ENCODE data around the gene KRTAP5-1.

Gene KRTAP5-1

DNA sequence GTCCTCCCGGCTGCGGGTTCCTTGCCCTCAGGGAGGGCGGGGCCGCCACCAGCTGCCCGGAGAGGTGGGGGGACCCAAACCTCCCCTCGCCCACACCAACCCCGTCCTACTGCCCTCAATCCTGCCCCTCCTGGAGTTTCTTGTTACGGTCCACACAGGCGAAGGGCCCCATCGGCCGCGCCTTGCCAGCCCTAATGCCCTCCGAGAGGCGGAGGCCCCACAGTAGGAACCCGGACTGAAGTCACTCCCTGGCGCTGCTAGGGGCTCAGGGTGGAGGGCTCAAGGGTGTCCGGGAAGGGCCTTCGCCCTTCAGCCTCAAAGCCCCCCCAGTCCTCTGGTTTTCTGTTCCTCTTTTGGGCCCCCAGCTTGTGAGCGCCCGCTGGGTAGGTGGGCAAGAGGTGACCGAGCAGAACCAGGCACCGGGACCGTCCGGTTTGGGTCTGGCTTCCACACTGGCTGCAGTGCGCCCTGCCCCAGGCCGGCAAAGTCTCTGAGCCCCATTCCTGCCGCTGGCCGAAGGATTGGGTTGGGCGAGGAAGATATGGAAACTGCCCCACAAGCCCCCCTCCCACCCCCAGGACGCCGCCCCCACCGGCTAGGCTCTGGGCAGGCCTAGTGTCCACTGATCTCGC is 37.5 kb downstream of the KRTAP5-1 start:
- no peak overlapping the region for H3K4me3 ChIP-seq (ENCODE audit: low read depth, low read length)
- no peak for TF ChIP-seq MYC (IDR thresholded peaks at IDR 0.05; ENCODE audit: low read depth, low read length)
- TF ChIP-seq CTCF (IDR thresholded peaks at IDR 0.05; ENCODE audit: low read depth, low read length) = no peak
- TF ChIP-seq POLR2A (IDR thresholded peaks at IDR 0.05; ENCODE audit: extremely low read depth, insufficient read length) = no peak
- TF ChIP-seq MAX (IDR thresholded peaks at IDR 0.05; ENCODE audit: low read depth, low read length) = no peak
- DNase-seq (ENCODE audit: low read depth) = no peak

DNA sequence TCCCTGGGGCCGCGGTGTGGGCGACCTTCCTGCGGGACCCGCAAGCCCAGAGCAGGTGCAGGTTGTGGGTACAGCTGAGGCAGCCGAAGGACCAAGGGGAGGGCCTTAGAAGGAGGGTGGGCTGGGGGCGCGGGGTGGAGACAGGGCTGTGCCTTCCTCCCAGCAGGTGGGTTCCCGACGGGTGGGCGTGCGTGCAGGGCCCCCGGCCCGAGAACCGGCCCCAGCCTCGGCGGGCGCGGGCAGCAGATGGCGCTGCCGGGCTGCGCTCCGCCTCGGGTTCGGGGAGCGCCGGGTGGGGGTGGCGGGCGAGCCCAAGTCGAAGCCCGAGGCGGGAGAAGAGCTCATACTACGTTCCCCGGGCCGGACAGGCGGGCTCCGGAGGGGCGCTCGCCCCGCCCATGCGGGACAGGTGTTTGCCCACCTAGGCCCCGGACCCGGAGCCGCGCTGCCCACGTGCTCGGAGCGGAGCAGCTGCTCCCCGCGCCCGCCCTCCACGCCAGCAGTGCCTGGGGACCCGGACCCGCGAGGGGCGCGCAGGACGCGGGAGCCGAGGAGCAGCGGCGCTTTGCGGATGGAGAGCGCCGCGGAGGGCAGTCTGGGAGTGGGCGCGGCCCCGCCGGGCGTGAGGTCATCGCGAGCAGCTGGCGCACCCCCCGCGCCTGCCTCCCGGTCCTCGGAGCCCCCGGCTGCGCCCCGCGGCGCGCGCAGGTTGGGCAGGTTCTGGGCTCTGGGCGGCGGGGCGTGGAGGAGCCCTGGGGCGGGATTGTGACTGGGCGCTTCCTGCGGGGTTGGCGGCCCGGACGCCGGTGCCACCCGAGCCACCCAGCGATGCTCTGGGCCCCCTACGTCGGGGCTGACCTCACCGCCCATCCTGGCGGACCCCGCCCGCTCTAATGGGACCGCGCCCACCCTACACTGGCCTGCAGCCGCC is 38.3 kb downstream of the KRTAP5-1 start:
- DNase-seq (ENCODE audit: low read depth) = peak; percentile 46
- no peak overlapping the region for H3K4me3 ChIP-seq (ENCODE audit: low read depth, low read length)
- TF ChIP-seq CTCF (IDR thresholded peaks at IDR 0.05; ENCODE audit: low read depth, low read length) = peak; percentile 38
- TF ChIP-seq MYC (IDR thresholded peaks at IDR 0.05; ENCODE audit: low read depth, low read length) = no peak

DNA sequence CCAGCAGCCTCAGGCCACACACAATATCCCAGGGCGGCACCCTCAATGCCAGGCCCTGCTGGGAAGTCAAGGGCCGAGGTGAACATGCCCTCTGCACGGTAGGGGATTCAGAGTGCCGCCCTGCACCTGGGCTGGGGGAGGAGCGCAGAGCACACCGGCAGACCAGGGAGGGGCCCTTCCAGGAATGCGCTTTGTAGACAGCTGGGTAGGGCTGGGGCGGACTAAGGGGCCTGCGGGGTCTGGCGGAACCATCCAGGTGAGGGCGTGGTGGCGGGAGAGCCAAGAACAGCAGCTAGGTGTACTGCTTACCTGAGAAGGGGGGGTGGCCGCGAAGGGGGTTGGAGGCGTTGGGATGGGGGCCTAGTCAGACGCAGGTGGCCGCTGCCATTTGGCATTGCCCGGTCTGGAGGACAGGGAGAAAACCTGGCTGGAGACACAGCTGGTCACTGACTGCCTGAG is 39.0 kb downstream of the KRTAP5-1 start:
- no peak for TF ChIP-seq MYC (IDR thresholded peaks at IDR 0.05; ENCODE audit: low read depth, low read length)
- TF ChIP-seq POLR2A (IDR thresholded peaks at IDR 0.05; ENCODE audit: extremely low read depth, insufficient read length) = no peak
- no peak for TF ChIP-seq CTCF (IDR thresholded peaks at IDR 0.05; ENCODE audit: low read depth, low read length)
- TF ChIP-seq MAX (IDR thresholded peaks at IDR 0.05; ENCODE audit: low read depth, low read length) = no peak
- H3K4me3 ChIP-seq (ENCODE audit: low read depth, low read length) = no peak overlapping the region
- DNase-seq (ENCODE audit: low read depth) = no peak

- no peak overlapping the region for H3K4me3 ChIP-seq (ENCODE audit: low read depth, low read length)
- TF ChIP-seq CTCF (IDR thresholded peaks at IDR 0.05; ENCODE audit: low read depth, low read length) (no peak), MAX (IDR thresholded peaks at IDR 0.05; ENCODE audit: low read depth, low read length) (no peak), MYC (IDR thresholded peaks at IDR 0.05; ENCODE audit: low read depth, low read length) (no peak), POLR2A (IDR thresholded peaks at IDR 0.05; ENCODE audit: extremely low read depth, insufficient read length) (no peak)
- DNase-seq (ENCODE audit: low read depth) = no peak
Measured at GRCh38 chr11:1545432-1545831, 39.7 kb downstream of the KRTAP5-1 start.

DNA sequence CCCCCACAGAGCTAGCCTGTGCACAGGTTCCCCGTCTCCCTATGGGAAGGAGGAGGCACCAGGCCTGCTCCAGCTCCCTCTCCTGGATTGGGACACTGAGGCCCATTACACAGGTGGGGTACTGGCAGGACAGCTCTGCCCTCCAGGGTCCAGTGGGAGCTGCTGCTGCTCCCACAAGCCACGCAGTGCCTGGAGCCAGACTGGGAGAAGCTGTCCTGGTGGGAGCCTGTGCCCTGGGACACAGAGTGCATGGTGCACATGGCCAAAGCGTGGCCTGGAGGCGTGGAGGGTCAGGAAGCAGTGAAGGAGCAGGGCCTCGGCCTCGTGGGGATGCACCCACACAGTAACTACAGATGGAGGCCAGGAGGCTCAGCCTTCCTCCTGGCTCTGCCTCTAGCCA is 40.5 kb downstream of the KRTAP5-1 start:
- no peak overlapping the region for H3K4me3 ChIP-seq (ENCODE audit: low read depth, low read length)
- DNase-seq (ENCODE audit: low read depth) = no peak
- no peak for TF ChIP-seq POLR2A (IDR thresholded peaks at IDR 0.05; ENCODE audit: extremely low read depth, insufficient read length)
- TF ChIP-seq CTCF (IDR thresholded peaks at IDR 0.05; ENCODE audit: low read depth, low read length) = no peak
- no peak for TF ChIP-seq MYC (IDR thresholded peaks at IDR 0.05; ENCODE audit: low read depth, low read length)
- no peak for TF ChIP-seq MAX (IDR thresholded peaks at IDR 0.05; ENCODE audit: low read depth, low read length)

Data from NB4 (cell line).